NCI-H2196 (cell line): ENCODE measurements around the gene ZDHHC14.
"Not testable (repeated sequence)": the region's sequence is repeated elsewhere in the genome, so short reads cannot be mapped to it uniquely, and the experiment has no call there.

ENCODE experiments used
- DNase-seq: peaks from one replicate; lab custom pipeline; 2025; ENCODE audit not compliant: unreplicated experiment; lab: John Stamatoyannopoulos, UW

ZDHHC14 gene

DNA sequence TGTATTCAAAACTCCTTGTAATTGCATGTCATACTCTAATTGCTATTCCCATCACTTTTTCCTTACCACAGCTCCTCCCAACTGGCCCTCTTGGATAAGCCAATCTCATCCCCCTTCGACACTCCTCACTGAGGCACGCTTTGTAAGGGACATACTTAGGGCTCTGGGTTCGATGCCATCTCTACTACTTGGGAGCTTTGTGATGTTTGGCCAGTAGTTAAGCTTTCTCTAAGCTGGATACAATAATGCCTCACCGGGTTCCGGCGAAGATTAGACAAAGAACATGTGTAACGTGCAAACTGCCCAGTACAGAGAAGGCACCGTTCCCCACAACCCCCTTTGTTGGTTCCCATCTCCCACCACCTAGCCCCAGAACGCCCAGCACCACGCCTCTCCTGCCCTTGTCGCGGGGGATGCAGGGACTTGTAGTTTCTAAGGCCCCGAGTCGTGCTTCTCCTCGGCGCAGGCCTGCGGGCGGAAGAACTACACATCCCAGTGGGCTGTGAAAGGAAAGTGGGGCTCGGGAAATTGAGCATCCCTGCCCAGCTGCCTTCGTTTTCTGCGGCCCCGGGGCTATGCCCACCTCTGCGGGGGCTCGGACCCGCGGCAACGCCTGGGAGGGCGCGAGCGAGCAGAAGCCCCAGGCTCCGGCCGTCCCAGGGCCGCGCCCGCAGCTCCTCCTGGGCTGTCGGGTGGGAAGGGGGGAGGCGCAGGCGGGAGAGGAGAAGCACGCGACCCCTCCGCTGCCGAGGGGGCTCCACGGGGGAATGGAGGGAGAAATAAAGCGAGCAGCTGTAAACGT, 1.1 kb upstream of the ZDHHC14 start:
- DNase-seq, result peak; percentile 74

DNA sequence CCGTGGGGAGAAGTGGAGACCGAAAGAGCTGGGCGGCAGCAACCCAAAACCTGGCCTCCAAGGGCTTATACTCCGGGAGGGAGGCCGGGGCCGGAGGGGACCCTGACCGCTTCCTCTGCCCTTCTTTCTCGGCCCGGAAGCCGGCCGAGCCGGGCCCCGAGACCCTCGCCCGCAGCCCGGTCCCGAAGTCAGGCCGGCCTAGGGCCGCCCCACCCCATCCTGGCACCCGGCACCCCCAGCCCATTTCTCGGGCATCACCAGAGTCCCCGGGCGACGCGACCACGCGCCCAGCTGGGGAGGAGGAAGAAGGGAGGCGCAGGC, 572 bp upstream of the ZDHHC14 start:
- no peak for DNase-seq

DNA sequence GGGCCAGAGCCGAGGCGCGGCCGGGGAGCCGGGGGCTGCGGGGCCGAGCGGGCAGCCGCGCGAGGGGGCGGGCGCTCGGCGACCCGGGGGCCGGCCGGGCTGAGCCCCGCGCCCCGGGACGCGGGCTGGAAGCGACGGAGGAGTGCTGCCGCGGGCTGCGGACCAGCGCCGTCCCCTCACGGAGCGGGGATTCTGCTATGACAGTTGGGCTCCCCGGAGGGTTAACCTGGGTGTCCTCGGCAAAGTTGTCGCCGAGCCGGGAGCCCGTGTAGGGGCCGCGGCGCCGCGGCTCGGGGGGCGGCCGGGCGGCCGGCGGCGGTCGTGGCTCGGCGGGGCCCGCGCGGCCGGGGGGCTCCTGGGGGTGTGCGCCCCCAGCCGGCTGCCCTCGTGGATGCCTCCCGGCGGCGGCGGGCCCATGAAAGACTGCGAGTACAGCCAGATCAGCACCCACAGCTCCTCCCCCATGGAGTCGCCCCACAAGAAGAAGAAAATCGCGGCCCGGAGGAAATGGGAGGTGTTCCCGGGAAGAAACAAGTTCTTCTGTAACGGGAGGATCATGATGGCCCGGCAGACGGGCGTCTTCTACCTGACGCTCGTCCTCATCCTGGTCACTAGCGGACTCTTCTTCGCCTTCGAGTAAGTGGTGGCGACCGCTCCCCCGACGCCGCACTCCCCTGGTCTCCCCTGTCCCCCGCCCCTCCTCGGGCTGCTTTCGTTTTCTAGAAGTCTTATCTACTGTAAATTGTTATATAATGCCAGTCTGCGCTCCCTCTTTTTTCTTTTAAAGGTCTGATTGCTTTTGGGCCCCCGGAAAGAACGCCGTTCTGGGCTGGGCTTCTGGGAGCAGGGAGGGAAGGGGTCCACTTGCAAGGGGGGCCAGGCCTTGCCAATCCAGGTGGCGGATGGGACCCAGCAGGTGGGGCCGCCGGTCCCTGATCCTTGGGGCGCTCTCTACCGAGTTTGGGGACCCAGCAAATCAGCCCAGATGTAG, 936 bp downstream of the ZDHHC14 start:
- peak; percentile 5 for DNase-seq

DNA sequence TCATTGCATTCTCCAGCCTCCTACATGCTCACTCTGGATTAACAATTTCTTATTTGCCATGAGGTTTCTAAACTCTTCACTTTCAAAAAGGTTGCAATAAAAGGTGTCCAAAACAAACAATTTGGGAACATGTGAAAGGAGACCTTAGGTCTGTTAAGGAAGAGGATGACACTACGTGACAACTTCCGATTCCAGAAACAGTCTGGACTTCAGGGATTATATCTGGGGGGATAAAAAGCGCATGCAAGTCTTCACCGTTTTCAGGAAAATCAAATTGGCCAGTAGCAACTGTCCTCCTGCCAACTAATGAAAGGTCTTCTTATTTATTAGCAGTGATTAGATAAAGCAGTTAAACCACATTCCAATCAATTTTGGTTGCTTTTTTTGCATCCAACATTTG, 1.8 kb downstream of the ZDHHC14 start:
- DNase-seq, result no peak

DNA sequence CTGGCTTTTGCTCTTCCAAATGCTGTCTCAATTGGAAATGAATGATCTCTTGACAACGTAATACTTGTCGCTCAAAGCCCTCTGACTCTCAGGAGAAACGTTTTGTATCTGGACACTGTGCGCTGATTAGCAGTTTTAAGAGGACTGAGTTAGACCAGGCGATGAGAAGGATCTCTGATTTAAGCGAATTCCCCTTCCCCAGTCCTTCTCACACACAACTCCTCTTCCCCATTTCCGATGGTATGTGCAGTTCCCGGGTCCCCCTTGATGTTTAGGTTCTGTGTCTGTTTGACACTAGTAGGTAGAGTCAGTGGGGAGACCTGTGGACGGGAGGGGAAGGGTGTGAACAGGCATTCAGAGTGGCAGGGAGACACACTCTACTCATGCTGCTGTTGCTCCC, 2.5 kb downstream of the ZDHHC14 start:
- no peak for DNase-seq

DNA sequence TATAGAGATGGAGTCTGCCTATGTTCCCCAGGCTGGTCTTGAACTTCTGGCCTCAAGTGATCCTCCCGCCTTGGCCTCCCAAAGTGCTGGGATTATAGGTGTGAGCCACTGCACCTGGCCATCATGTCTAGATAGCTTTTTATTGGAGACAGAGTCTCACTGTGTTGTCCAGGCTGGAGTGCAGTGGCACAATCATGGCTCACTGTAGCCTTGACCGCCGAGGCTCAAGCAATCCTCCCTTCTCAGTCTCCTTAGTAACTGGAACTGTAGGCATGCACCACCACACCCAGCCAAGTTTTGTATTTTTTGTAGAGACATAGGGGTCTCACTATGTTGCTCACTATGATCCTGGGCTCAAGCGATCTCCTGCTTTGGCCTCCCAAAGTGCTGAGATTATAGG, 4.0 kb downstream of the ZDHHC14 start:
- not testable (repeated sequence) for DNase-seq

DNA sequence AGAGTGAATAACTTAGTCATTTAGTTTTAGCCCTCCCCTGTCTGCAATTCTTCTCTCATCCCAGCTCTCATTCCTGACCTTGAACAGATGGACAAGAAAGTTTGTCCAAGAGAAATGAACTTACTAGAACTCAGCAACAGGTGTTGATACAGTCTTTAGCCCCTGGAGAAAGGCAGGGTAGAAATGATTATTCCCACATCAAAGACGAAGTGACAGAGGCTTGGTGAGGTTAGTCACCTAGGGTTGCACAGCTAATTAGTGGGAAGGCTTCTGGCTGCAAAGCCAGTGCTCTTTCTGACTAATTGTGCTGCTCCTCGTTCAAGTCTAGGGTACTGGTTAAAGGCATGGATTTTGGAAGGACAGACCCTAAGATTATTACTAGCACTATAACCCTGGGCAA, 4.5 kb downstream of the ZDHHC14 start:
- no peak for DNase-seq

DNA sequence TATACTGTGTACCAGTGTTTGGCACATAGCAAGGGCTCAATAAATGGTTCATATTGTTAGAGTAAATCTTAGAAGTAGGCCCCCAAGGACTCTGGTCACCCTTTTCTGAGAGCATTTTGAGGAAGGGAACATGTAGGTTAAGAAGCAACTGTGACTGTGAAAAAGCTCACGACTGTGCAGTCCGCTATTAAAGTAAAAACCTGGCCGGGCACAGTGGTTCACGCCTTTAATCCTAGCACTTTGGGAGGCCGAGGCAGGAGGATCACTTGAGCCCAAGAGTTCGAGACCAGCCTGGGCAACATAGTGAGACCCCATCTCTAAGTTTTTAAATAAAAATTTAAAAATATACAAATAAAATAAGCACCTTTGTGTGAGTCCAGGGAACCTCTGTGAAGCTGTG, 5.0 kb downstream of the ZDHHC14 start:
- DNase-seq, result no peak

DNA sequence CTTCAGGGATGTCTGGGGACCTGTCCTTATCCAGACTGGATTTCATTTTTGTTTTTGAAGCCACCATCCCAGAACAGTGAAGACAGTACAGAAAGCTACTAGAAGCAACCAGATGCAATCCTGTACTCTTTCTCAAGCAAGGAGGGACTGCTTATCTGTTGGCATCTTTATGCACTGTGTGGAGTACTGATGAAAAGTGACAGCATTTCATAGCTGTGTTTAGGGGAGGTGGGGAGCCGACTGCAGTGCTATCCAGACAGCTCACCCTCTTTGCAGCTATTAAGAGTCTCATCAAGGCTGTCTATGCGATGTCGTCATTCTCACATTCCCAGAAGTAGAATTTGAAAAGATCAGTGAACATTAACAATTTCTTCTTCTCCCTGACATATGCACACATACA, 5.5 kb downstream of the ZDHHC14 start:
- DNase-seq, result no peak

DNA sequence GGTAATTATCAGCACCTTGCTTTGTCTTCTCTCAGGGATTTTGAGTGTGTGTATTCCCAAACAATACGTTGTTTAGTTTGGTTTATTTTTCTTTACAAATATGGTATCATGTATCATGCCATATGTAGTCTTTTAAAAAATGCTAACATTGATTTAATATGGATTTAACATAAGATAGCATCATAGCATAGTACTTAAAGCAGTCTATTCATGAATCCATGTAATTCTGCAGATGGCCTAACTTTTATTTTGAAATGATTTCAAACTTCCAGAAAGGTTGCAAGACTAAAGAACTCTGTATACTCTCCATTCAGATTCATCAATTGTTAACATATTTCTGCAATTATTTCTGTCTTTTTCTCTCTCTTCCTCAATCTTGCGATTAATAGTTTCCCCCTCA, 7.9 kb downstream of the ZDHHC14 start:
- no peak for DNase-seq

DNA sequence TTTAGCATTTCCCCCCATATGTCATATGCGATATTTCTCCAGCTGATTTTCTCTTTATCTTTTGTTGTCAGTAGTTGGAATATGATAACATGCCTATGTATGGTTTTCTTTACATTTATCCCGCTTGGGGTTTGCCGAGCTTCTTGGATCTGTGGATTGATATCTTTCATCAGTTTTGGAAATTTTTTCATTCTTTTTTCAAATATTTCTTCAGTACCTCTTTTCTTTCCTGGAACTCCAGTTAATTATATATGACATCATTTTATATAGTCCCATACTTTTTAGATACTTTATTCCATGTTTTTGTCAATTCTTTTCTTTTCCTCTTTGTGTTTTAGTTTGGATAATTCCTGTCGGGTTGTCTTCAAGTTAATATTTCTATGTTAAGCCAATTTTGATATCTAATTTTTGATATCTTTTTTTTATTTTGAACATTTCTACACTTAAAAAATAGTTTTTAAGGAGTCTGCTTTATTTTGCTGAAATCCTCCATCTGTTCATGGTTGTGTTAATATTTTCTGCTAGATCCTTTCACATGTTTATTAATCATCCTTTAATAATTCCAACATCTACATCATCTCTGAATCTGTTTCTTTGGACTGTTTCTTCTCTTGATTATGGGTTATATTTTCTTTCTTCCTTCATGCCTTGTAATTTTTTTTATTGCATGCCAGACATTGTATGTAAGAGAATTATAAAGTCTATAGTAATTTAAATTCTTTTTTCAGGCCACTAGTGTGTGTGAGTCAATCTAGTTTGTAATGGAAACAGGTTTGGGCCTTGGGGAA, 9.5 kb downstream of the ZDHHC14 start:
- DNase-seq, result no peak

DNA sequence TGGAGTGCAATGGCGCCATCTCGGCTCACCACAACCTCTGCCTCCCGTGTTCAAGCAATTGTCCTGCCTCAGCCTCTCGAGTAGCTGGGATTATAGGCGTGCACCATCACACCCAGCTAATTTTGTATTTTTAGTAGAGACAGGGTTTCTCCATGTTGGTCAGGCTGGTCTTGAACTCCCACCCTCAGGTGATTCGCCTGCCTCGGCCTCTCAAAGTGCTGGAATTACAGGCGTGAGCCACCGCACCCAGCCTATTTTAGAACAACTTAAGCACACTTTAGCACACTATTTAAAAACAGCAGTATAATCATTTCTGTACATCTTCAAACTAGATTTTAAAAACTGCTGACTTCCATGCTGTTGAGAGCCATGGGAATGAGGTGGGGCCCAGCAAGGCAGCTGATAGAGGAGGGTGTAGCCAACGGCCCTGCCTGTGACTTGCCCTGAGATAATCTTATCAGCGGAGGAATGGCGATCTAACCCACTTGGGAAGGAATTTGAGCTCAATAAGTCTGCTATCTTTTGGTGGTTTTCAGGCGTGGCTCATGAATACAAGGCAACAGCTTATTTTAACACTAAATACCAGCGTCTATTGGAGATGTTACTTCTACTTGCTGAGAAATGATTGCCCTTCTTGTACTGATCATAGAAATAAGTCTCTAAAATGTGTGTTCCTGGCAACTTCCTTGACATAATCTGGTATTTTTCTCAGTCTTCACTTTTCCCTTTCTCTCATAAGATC, 12.1 kb downstream of the ZDHHC14 start:
- DNase-seq, result no peak

DNA sequence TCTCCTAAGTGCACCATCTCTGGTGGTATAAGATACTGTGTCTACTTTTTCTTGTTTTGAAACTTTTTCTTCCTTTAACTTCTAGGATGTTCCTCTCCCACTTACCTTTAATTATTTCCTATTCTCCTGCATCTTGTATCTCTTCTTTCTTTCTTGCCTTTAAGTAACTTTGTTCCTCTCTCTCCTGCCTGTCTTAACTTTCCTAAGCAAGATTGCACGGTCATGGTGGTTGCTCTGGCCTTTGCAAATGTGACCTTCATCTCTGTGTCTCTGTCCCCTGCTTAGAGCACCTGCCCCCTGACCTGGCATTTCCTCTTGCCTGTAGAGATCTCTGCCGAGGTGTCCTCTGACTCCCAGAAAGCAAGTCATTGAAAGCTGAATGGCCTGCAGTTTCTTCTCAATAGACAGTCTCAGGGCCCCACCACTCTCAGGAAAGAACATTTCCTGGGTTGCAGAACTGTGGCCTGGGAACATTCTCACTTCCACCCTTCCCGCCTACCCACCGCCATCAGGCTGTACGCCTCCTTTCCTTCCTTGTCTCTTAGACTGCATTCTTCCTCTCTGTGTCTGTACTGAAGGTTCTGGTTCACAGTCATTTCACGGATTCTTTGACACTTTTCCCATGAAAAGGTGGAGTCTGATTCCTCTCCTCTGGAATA, 12.8 kb downstream of the ZDHHC14 start:
- no peak for DNase-seq

DNA sequence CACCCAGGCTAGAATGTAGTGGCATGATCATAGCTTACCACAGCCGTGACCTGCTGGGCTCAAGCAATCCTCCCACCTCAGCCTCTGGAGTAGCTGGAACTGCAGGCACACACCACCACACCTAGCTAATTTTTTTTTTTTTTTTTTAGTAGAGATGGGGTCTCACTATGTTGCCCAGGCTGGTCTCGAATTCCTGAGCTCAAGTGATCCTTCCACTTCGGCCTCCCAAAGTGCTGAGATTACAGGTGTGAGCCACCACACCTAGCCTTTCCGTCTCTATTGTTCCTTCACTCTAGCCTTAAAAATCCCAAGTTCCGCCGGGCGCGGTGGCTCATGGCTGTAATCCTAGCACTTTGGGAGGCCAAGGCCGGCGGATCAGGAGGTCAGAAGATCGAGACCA, 14.2 kb downstream of the ZDHHC14 start:
- DNase-seq, result not testable (repeated sequence)

DNA sequence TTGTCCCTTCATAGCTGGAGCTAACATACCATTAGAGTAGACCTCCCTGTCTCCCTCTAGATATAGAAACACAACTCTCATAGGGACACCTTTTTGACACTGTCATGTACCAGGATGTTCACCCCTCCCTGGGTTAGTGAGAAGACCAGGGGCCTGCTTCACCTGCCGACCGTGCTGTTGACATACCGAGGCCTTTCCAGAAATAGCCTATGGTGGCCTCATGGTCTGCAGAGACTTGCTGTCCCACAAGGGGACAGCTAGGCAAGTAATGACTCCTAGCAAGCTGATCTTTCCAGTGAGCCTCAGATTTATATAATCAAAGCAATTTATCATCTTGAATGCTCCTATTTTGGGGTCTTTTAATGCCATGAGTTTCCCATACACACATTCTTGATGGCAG, 15.0 kb downstream of the ZDHHC14 start:
- no peak for DNase-seq

DNA sequence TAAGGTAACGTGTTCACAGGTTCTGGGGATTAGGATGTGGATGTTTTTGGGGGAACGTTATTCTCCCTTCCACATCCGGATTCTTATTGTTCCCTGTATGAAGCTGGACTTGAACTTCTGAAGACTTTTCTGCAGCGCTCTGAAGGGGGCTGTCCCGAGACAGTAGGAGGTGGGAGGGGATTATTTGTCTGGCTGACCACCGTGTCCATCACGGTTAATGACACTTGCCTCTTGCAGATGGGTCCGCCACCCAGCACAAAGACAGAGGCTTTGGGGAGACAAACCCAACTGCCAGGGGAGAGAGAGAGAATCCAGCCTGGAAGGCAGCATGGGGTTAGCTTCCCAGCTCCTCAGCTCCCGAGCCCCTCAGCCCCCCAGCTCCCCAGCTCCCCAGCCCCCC, 16.7 kb downstream of the ZDHHC14 start:
- DNase-seq, result no peak

DNA sequence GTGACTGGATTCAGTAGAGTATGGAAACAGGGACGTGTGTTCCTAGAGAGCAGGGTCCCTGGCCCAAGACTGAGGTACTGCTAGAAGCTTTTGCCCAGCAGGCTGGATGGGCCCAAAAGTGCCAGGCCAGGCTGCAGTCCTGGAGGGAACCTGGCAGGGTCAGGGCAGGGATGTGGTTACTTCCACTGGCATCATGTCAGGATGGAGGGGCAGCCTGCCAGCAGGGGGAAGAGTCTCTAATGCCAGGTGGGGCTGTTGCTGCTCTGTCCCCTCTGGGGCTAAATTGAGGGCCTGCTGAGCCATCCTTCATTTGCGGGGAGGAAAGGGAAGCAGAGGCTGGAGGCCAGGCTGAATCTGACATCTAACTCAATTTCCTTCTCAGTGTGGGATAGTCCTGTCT, 17.2 kb downstream of the ZDHHC14 start:
- no peak for DNase-seq

DNA sequence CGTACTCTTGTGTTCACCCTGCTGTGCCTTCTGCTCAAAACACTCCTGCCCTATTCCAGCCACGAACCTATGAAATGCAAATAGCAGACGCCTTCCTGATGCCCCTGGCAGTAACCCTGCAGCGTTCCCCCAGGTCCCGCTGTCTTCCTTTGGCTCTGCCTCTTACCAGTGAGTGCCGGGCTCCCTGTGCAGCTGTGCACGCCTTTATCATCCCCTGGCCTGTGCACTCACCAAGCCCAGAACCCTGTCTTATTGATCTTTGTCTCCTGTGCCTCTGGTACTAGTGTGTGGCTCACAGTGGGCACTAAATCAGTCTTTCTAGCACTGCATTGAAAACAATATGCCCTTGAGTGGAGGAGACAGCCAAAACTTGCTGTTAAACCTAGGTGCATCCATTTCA, 19.7 kb downstream of the ZDHHC14 start:
- DNase-seq, result no peak

DNA sequence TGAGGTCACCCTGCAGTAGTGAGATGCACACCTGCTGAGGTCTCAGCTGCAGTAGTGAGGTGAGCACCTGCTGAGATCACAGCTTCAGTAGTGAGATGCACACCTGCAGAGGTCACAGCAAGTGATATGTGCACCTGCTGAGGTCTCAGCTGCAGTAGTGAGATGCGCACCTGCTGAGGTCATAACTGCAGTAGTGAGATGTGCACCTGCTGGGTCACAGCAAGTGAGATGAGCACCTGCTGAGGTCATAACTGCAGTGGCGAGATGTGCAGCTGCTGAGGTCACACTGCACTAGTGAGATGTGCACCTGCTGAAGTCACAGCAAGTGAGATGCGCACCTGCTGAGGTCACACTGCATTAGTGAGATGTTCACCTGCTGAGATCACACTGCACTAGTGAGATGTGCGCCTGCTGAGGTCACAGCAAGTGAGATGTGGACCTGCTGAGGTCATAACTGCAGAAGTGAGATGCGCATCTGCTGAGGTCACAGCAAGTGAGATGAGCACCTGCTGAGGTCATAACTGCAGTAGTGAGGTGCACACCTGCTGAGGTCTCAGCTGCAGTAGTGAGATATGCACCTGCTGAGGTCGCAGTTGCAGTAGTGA, 20.8 kb downstream of the ZDHHC14 start:
- no peak for DNase-seq
